GM19025 (cell line): Measurements from ENCODE around the gene LYSET.
"Not testable (repeated sequence)": the region's sequence is repeated elsewhere in the genome, so short reads cannot be mapped to it uniquely, and the experiment has no call there.

Experiments used
- ATAC-seq: cut with Tn5 transposase; IDR thresholded peaks from one replicate; pipeline ENCODE4 v1.9.1; 2021; ENCODE audit warnings: mild to moderate bottlenecking, low read depth, moderate library complexity; ENCODE audit not compliant: unreplicated experiment

Gene LYSET, protein sequence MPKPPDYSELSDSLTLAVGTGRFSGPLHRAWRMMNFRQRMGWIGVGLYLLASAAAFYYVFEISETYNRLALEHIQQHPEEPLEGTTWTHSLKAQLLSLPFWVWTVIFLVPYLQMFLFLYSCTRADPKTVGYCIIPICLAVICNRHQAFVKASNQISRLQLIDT

DNA sequence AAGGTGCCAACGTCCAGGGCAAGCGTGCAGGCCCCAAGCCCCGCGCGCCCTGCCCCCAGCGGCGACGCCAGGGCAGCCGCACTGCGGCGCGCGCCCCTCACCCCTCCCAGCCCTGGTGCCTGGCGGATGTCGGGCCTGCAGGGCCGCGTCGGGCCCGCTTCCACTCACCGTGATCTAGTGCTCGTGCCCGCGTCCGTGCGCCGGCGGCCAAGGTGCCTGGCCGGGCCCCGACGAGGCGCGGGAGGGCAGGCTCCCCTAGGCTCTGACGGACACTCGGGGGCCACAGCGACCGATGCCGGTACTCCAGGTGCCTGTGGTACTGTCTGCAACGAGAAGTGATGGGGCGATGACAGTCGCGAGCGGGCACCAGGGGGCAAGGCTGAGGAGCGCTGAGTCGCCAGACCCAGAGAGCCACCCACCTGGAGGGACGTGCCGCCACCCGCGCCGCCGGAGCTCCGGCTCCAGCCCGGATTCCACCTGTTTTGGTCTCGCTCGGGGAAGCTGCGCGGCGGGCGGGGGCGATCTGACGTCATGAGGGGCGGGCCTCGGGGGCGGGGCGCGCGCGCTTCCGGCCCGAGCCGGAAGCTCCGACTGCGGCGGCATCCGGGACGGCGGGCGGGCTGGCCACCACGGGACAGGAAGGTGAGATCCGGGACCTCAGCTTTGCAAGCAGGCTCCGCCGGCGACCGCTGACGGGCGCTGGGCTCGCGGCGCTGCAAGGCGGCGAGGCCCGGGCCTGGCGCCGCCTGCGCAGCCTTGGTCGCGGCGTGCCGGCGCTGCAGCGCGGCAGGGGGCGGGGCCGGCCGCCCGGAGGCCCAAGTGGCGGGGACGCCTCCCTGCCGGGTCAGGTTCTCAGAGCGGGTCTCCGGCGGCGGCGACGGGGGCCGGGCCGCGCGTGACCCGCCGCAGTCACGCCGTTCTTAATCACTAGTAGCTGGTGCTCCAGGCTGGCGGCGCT, at the start of gene LYSET, which contains the start of gene MOAP1:
Gene LYSET, plus strand, starts transcription at position 927 of the 958 bp plus-strand sequence. CDS start 89 bp downstream, outside the sequence.
Gene MOAP1, minus strand, starts transcription at position 507 of the 958 bp plus-strand sequence. CDS start 655 bp downstream, outside the sequence.
- peak; percentile 80 for ATAC-seq

DNA sequence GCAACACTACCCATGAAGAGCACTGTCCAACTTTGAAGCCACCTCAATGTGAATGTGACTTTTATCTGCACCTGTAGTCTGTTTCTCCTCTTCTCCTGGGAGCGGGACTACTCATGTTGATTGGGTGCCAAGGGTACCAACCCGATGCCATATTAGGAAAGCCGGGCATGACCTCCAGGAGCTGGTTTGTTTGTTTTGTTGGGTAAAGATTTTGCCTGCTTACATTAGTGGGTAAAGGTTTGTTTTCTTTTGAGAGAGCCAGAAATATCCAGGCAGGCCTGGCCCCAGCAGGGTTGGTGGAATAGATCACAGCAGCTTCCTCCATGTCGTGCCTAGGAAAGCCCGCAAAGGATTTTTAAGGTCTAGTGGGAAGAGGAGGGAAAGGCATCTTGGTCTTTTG, 49.7 kb upstream of the LYSET start:
- no peak for ATAC-seq

DNA sequence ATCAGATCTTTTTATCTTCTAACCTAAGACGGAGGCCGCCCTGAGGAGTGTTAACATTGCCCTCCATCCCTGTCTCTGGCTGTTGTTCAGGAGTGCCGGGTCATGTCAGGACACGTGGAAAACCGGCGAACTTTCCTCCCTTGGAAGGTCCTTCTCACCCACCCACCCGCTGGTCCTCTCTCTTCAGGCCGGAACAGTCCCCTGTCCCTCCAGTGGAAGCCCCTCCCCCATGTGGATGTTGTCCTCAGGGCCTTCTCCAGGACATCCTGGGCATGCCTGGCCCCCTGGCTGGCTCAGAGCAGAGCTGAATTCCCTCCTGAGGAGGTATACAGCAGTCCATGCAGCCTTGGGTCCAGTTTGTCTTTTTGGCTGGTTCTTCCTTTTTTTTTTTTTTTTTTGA, 49.1 kb upstream of the LYSET start:
- ATAC-seq = no peak

DNA sequence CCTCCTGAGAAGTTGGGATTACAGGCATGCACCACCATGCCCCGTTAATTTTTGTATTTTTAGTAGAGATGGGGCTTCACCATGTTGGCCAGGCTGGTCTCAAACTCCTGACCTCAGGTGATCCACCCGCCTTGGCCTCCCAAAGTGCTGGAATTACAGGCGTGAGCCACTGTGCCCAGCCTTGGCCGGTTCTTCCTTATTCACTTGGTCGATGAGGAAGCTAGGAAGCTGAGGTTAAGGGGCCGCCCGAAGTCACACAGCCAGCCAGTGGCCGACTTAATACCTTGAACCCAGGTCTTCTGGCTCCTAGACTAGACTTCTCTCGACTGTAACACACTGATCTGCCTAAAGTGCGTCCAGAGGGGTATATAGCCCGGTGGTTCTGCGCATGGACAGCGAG, 48.6 kb upstream of the LYSET start:
- ATAC-seq = not testable (repeated sequence)

DNA sequence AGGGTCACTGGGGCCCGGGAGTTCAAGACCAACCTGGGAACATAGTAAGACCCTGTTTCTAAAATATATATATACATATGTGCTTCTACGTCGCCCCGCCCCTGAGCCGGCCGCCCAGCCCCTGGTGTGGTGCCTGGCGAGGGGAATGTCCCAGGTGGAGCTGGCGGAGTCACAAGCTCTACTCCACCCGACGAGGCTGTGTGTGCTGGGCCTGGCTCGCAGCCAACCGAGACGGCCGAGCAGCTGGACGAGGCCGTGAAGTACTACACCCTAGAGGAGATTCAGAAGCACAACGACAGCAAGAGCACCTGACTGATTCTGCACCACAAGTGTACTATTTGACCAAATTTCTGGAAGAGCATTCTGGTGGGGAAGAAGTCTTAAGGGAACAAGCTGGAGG, 47.3 kb upstream of the LYSET start:
- ATAC-seq = no peak

DNA sequence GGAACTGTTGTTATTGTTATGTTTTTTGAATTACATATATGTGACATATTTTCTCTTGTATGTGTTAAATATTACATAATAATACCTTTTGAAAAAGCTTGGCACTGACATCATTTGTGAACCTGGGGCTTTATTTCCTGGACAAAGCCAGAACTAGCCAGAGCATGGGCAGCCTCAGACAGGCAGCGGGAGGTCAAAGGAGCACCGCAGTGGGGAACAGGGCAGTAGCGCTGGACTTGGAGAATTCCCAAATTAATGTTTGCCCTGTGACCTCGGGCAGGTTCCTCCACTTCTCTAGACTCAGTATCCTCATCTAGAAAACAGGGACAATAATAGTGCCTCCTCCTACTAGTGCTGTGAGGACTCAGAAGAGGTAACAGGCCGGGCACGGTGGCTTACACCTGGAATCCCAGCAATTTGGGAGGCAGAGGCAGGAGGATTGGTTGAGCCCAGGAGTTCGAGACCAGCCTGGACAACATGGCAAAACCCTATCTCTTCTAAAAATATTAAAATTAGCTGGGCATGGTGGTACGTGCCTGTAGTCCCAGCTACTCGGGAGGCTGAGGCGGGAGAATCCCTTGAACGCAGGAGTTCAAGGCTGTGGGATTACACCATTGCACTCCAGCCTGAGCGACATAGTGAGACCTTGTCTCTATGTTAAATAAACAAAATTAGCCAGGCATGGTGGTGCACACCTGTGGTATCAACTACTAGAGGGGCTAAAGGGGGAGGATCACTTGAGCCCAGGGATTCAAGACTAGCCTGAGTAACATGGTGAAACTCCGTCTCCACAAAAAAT, 42.1 kb upstream of the LYSET start:
- ATAC-seq = no peak

DNA sequence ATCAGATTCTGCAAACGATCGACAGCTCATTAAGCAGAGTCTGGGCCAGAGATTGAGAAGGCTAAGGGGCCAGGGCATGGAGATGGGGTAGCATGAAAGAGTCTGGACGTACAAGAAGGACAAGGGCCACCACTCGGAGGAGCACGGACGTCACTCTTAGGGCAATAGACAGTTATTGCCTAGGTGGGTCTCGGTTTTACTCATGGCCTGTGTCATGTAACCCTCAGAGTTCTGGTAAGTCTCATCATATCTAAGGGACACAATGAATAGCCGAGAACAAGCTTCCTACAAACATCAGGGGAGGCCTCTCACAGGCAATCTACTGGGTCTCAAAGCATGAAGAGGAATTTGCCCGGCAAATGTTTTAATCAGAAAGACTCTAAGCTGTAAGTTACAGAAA, 39.0 kb upstream of the LYSET start:
- ATAC-seq = peak; percentile 57

DNA sequence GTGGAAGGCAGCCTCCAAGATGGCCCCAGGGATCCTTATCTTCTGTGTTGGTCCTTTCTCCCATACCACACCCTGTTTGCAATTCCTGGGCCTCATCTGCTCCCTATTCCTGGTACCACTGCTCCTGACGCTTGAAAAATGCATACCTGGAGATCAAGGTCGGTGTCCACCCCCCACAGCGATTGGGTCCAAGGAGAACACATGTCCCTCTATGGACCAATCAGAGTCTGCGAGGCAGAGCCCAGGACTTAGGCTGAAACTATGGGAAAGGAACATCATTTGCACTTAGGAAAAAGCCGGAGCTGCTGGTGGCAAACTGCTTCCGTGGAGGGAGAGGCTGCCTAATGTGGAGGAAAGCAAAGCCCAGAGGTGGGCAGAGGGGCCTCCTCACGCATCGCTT, 36.1 kb upstream of the LYSET start:
- no peak for ATAC-seq

DNA sequence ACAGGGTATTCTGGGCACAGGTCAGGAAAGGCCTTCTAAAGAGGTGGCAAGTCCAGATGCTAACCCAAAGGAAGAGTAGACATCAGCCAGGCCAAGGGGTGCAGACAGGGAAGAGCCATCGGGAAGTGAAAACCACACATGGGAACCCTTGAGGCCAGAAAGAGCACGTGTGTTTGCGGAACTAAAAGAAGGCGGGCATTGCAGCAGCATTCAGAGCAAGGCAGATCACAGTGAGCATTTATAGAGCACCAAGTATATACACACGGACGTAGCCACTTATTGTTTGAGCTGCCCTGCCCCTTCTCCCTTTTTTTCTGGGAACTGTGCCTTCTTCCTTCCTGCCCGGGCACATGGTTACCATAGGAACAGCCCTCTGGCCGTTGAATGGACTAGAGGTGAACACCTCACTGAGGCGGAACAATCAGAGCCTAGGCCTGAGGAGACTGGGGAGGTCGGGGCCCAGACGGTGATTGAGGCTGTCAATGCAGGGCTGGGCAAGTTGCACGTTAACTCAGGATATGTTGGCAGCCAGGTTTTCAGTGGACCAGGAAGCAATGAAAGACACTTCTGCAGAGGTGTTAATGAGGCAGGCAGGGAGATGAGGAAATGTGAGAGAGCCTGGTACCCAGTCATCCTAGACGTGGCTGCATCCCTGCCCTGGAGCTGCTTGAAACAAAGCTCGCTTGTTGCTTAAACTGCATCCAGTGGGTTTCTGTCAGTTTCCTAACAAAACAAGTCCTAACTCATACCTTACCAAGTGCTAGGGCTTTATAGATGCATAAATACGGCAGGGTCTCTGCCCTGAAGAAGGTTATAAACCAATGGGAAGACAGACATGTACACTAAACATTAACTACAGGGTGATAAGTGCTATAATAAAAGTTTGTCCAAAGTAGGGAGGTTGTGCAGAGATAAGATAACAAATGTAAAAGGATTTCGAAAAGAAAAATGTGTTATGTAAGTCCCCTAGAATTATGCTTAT, 34.6 kb upstream of the LYSET start:
- no peak for ATAC-seq

DNA sequence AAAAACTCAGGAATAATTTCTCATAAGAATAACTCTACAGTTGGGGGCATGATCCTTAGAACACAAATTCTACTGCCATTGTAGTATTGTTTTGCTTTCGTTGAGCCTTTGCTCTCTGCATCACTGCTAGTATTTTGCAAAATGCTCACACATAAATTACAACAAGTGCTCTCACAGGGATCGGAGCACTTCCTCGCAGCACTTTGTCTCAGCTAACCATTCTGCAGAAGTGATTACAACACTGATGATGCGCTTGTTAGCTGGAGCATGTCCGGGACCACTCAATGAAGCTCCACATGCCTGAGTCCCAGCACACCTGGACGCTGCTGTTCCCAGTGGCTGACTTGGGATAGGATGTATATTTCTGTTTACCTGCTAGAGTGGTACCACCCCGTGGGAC, 32.0 kb upstream of the LYSET start:
- no peak for ATAC-seq

DNA sequence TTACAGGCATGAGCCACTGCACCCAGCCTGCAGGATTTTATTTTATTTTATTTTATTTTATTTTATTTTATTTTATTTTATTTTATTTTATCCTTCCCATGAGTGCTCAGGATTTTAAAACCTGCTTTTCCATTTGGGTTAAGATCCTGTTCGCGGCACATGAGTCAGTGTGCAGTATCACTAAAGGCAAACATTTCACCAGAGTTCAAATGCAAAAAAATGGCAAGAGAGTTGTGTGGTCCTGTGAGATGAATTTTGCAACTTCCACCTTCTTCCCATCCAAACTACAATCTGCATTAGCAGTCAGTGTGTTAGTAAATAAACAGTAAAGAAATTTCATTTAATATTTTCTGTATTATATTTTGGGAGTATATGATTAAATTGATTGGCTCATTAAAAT, 29.4 kb upstream of the LYSET start:
- ATAC-seq = no peak

DNA sequence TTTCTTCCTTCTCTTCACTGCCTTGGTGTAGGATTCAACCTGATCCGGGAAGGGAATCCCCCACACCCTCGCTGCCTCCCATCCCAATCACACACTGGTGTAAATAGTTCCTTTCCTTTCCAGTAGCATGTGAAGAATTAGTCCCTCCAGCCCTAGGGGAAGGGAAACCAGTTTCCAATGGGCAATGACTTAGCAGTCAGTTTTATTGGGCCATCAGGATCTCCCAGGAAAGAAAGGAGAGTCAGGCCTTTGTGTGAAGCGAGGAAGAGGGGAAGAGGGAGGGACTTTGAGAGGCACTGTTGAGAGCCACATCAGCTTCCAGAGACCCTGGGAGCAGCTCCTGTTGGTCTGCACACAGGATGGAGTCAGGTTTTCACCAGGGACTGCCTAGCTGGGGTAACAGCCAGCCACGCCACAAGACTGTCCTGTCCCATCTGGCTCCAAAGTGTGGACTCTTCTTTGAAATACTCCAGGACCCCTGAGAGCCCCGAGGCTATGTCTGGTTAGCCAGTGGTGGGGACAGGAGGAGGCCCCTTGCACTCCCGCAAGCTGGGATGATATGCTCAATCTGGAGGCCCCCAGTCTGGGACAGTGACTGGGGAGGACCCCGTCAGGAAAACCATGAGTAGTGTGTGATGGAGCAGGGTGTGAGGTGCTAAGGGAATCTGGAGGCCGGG, 28.3 kb upstream of the LYSET start:
- no peak for ATAC-seq

DNA sequence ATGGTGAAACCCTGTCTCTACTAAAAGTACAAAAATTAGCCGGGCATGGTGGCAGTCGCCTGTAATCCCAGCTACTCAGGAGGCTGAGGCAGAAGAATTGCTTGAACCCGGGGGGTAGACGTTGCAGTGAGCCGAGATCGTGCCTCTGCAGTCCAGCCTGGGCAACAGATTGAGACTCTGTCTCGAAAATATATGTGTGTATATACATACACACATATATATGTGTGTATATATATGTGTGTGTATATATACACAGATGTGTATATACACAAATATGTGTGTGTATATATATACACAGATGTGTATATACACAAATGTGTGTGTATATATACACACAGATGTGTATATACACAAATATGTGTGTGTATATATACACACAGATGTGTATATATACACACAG, 26.8 kb upstream of the LYSET start:
- ATAC-seq = not testable (repeated sequence)

DNA sequence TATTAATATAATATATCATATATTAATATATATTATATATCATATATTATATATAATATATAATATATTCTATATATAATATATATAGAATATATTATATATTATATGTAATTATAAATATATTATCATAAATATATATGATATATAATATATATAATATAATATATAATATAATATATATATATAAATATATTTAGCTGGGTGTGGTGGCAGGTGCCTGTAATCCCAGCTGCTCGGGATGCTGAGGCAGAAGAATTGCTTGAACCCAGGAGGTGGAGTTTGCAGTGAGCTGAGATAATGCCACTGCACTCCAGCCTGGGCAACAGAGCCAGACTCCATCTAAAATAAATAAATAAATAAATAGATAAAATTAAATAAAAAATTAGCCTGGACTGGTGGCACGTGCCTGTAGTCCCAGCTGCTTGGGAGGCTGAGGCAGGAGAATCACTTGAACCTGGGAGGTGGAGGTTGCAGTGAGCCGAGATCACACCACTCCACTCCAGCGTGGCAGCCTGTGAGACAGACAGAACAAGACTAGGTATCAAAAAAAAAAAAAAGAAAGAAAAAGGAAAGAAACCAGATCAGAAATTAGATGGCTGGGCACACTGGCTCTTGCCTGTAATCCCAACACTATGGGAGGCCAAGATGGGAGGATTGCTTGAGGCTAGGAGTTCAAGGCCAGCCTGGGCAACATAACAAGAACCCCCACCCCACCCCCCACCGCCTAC, 25.3 kb upstream of the LYSET start:
- ATAC-seq = not testable (repeated sequence)

DNA sequence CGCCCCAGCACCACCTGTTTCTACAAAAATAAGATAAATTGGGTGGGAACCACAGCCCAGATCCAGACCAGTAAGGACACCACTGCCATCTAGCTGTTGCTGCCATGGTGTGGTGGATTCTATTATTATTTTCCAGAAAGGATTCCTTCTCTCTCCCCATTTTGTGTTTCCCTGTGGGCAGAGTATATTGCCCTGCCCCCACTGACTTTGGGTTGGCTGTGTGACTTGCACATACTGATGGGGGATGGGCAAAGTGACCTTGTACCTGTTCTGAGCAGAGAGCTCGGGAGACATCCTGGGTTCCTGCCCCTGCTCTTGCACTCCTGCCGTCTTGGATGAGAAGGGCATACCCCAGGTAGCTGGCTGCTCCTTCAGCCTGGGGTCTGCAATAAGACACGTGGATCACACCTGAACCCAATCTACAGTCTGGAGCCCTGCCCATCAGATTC, 24.7 kb upstream of the LYSET start:
- no peak for ATAC-seq

DNA sequence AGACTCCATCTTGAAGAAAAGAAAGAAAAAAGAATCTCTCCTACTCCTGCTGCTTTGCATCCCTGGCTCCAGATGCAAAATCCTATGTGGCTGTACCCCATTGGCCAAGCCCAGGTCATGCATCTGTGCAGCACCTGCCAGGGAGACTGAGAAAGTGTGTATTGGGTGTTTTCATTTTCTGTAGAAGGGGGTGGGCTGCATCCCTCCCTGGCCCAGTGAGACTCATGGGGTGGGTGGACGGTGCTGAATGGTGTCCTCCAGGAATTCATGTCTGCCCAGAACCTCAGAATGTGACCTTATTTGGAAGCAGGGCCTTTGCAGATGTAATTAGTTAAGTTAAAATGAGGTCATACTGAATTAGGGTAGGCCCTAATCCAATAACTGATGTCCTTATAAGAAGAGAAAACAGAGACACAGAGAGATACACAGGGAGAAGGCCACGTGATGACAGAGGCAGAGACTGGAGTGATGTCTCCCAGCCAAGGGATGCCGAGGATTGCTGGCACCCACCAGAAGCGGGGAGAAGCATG, 23.6 kb upstream of the LYSET start:
- ATAC-seq = no peak

DNA sequence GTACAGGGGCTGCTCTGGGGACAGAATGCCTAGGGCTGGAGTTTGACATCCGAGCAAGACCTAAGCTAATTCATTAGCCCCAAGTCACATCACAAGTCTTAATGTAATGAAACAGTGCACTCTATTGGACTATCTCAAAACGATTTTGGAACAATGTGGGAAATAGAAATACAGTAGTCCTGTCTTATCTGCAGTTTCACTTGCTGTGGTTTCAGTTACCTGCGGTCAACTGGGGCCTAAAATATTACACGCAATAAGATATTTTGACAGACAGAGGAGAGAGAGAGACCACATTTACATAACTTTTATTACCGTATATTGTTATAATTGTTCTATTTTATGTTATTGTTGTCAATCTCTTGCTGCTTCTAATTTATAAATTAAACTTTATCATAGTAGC, 21.6 kb upstream of the LYSET start:
- ATAC-seq = no peak
